GM19468 (cell line): Measurements from ENCODE around the gene IRS1.
A peak's percentile ranks its signal among the peaks of the same experiment; 100 is the strongest.

Experiments
- ATAC-seq: cut with Tn5 transposase; IDR thresholded peaks from one replicate; pipeline ENCODE4 v1.9.1; 2021; ENCODE audit warnings: mild to moderate bottlenecking, moderate library complexity, moderate number of reproducible peaks; ENCODE audit not compliant: unreplicated experiment; ENCODE audit errors: extremely low read depth

Gene IRS1

GRCh38 chr2:226793646-226794045 lies 6.0 kb downstream of the IRS1 start:
- no peak for ATAC-seq

DNA sequence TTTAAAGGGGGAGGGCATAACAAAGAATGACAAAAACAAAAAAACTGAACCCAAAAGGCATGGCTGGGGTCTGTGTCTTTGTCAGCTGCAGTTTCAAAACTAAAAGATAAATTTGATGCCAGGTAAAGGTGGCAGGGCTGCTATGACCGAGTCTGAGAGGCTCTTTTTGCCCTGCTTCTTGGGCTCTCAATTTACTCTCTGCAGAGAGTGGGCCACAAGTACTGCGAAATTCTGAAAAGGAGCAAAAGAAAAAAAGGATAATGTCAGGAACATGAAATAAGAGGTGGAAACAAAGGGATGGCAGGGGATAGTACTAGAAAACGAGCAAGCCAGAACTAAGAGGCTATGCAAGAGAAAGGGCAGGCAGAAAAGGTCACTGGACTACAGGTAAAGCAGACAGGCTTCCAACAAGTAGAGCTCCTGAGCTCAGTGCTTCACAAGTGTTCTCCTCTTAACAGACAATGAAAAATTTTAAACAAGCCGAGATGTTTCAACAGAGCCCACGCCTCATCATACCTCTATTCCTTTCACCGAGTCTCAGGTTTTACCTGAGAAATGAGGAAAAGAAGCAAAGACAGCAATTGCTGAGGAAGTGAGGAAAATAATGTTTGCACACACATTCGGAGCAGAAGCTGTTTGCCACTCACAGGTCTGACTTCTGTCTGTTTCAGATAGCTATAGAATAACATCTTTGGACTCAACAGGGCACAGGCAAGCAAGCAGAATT lies 7.3 kb downstream of the IRS1 start:
- ATAC-seq = no peak

- peak; percentile 95 for ATAC-seq
Measured at GRCh38 chr2:226791487-226792081, 8.0 kb downstream of the IRS1 start.

DNA sequence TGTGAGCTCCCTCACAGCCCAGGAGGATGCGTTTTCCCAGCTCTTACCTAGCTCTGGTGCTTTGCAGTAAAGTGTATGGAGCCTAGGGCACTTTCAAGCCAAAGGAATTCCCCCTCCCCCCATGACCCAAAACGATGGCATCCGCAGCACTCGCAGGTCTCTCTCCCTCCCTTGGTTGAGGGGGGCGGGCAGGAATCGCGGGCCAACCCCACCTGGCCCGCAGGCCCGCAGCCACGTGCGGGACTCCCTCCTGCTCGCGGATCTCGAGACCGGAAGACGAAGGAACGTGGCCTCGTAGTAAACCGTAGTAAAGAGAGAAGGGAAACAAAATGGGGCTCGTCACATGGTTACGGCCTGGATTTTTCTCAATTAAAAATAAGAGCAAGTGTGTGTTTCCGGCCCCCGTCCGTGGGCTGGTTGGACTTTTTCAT lies 8.5 kb downstream of the IRS1 start:
- peak; percentile 62 for ATAC-seq

DNA sequence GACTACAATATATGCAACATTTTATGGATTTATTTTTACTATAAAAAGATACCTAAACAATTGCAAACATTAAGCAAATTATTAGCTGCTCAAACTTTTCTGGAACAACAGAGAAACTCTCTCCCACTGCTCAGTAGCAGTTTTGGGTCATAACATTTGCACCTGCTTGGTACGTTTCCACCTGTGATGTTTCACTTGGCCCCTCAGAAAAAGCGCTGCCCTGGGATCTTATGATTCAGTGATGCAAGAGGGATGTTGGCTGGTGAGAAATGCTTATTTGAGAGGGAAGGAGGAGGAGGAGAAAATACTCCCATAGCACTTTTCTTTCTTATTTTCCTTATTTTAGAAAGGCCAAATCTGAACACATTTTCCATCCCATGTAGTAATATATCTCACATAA lies 9.2 kb downstream of the IRS1 start:
- ATAC-seq = no peak

GRCh38 chr2:226790011-226790410 lies 9.6 kb downstream of the IRS1 start:
- ATAC-seq = no peak

GRCh38 chr2:226788881-226789490 lies 10.6 kb downstream of the IRS1 start:
- ATAC-seq = no peak

- ATAC-seq = no peak
Measured at GRCh38 chr2:226788064-226788463, 11.6 kb downstream of the IRS1 start.

DNA sequence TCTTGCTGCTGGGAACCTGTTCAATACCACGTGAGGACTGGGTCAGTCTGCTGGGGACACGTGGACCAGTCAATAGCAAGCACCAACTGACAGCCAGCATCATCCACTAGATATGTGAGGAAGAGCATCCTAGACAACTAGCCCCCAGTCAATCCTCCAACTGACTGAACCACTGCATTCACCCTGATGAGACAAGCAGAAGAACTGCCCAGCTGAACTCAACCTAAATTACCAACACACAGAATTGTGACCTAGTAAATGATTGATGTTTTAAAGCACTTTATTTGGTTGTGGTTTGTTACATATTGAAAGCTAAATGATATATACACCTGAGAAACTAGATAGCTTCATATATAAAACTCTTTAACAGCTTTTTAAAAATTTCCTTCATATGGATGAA lies 15.7 kb downstream of the IRS1 start:
- ATAC-seq = no peak

DNA sequence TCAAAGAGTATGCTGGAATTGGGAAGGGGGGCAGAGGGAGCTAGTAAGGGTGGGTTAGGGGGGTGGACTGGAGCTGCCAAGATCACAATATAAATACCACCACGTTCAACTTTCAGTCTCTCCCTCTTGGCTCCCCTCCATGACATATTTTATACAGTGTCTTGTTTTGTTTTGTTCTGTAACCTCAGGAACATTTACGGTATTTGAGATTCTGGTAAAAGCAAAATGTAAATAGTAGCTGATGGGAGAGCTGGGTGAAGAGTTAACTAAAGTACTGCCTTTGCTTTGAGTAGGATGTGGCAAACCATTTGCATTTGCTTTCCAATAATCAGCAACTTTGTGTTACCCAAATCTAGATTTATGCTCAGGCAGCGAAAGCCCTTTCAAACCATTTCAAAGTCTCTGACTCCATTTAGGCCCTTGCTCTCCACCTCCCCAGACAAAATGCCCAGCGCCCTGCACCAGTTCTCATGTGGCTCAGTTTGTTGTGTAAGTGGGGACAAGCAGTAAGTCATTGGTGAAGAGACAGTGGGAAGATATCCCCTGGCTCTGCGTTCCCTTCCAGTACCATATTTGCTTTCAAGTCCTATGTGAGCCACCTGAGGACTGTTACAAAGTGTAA lies 17.4 kb downstream of the IRS1 start:
- no peak for ATAC-seq

- ATAC-seq = no peak
Measured at GRCh38 chr2:226780431-226780830, 19.2 kb downstream of the IRS1 start.

DNA sequence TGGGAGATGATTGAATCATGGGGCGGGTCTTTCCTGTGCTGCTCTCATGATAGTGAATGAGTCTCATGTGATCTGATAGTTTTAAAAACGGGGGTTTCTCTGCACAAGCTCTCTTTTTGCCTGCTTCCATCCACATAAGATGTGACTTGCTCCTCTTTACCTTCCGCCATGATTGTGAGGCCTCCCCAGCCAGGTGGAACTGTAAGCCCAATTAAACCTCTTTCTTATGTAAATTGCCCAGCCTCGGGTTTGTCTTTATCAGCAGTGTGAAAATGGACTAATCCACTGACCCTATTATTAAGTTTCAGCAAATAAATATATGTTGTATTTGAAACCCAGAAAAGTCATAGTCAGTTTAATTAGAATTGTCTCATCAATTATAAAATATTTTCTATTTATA lies 22.0 kb downstream of the IRS1 start:
- ATAC-seq = no peak

- ATAC-seq = no peak
Measured at GRCh38 chr2:226776104-226776503, 23.5 kb downstream of the IRS1 start.

GRCh38 chr2:226775032-226775509 lies 24.5 kb downstream of the IRS1 start:
- no peak for ATAC-seq

GRCh38 chr2:226773291-226773690 lies 26.3 kb downstream of the IRS1 start:
- ATAC-seq = peak; percentile 0

DNA sequence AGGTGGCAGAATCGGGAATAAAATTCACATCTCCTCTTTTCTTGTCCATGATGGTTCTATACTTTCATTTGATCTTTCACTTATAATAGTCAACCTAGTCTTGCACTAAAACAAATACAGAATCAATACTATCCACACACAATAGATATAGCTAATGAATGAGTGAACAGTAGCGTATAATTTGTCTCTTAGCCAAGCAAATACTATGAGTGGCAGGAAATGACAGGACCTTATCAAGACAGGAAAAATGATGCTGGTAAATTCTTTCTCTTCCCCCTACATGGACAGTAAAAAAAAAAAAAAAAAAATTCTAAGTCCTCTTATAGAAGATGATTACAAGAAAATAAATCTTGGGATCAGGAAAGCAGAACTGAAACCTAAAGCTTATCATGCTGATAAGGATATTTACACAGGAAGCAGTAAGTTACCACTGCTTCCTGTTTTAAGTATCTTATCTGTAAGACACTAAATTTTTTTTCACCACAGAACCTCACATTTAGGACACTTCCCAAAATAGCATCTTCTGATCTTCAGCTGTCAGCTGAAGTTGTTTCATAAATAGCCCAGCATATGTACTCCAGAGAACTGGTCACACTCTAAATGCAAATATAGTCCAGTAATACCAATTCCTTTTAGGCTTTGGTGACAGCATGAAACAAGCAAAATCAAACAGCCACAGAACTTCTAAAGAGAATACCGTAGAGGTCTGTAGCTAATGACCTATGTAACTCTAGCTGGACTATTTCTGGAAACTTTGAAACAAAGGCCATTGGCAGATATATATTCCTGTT lies 27.0 kb downstream of the IRS1 start:
- ATAC-seq = peak; percentile 97

DNA sequence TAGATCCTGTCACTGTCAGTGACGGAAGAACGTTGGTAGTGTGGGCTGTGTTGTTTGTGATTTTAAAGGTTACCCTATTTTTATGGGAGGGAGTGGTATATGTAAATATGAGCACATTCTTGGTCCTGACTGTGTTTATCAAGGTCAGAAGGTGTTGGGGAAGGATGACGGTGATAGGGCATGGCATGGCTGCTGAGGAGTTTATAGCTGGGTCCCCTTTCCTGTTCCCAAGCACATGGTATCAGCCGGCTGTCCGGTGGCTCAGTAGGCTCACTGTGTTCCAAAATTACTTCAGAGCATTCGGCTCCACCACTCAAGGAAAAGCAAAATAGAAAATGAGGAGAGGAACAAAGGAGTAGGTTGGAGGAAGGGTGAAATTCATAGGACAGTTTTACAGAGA lies 28.6 kb downstream of the IRS1 start:
- ATAC-seq = no peak

DNA sequence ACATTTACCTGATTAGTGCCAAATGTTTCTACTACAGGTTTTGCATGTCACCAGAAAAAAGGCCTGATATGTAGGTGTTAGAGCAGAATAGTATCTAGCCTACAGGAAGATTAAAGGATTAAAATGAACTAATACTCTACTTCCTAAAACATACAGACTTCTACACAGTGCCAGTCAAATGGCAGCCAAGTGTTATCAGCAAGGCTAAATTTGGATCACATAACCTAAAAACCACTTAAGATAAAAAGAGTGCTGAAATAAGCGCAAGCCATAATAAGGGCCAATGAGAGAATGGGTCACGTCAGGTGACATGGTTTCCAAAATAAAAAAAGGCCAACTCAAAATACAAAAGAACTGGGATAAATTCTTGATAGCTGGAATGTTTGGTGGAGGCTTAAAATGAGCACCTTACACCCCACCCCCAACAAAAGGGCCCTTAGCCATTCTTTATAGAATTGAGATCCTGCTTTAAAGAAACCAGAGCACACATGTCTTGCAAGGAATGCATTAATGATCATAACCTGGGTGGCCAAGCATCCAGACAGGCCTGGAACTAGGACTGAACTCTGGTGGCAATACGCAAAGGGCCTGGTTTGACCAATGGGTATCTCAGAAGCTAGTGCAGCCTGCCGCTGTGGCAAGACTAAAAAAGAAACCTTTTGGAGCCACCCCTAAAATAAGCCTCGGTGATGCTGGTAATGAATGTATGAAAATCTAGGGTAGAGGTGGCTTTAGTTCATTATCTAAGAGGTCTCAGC lies 32.4 kb downstream of the IRS1 start:
- no peak for ATAC-seq

- ATAC-seq = no peak
Measured at GRCh38 chr2:226766352-226767055, 33.1 kb downstream of the IRS1 start.
